GM21390 (cell line): Measurements from ENCODE around the gene PHACTR1.

Experiments used
- ATAC-seq: cut with Tn5 transposase; IDR thresholded peaks from one replicate; pipeline ENCODE4 v1.9.1; 2021; ENCODE audit not compliant: unreplicated experiment

Gene PHACTR1

DNA sequence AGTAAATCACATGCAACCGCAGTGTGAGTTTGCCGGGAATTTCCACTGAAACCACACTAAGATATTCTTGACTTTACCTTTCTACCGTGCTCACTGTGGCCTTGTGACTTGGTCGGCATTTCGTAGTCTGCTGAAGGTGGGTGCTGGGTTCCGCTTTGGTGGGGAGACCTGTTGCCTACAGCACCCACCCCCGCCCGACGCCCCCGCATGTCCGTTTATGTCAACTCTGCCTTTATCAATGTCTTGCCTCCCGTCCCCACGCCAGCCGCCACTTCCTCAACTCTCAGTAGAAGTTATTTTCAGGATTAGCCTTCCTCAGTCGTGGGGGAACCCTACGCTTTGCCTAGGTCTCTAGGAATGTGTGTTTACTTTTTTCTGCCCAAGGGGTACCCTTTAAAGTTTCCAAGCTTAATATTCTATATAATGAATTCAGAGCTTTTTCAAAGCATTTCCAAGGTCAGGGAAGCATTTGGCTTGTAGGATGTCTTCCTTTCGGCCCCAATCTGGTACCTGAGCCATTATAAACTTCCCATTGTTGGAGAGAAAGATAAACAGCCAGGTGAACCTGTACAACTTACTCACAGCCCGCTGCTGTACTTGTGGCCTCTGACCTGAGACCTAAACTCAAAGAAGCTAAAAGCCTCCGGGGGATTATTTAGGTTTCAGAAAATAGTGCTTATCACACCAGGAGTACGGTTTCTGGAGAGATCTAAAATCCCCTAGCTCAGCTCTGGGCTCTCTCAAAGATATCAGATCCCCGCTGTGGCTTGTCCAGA is 557.6 kb downstream of the PHACTR1 start:
- ATAC-seq = peak; percentile 43

DNA sequence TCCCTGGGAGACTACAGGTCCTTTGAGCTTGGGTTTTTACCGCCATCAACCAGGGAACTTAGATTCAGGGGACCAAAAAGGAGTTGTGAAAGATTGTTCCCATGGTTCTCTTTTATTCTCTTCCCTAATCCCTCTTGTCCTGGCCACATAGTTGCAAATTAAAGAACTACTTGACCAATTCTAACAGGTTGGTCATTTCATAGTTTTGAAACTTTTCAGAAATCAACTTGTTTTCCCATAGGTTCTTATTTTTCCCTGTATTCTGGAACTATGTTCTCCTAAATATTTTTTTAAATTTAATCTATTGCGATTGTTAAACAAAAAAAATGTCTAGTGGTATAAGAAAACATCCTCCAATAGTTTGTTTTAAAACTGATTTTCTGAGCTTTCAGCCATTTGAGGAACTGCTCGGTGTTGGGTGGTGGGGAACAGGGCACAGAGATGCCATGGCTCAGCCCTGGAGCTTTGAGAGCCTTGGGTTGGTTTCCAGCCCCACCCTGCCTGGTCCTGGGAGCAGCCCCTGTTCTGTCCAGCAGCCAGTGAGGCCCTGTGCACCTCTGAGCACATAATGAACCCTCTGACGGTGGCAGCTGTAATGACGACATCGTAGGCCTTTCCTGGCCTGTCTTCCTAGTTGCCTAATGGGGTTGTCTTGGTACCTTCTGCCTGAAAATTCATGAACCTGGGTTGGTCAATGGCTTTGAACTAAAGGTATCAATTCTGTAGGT is 558.3 kb downstream of the PHACTR1 start:
- no peak for ATAC-seq

DNA sequence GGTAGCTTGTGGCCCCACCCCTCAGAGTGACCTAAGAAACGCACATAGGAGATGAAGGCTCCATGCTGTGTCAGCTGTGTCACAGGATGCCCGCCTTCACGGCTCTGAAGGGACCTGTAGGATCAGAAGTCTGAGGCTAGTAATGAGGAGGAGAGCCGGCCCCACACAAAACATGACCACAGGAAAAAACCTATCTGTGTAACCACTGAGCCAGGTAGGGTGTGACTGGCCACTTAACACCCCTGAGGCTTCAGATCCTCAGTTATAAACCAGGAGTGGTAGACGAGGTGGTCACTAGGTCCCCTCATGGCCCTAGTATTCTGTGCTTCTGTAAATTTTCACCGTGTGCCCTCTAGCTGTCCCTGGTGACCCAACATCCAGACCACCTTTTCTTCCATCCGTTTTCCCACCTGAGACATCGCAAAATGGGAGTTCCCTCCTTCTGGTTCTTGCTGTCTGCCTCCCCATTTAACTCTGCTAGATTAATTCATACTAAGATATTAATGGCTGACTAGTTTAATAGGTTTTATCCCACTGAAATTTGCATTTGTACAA is 558.9 kb downstream of the PHACTR1 start:
- no peak for ATAC-seq

DNA sequence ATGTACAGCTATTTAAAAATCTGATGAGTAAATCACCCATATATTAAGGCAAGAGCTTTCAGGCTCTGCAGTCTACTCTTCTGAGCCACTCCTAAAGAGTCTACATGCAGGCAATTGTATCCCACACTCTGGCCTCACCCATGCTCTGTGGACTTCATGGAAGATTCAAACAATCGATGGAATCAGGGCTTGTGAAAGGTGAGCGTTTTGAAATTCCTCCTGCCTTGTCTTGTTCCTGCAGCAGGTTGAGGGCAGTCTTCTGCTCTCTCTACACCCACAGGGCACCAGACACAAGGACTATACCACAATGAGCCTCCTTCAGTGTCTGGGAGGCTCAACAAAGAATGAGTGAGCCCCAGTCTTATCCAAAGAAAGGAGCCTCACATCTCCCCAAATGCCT is 560.7 kb downstream of the PHACTR1 start:
- no peak for ATAC-seq

DNA sequence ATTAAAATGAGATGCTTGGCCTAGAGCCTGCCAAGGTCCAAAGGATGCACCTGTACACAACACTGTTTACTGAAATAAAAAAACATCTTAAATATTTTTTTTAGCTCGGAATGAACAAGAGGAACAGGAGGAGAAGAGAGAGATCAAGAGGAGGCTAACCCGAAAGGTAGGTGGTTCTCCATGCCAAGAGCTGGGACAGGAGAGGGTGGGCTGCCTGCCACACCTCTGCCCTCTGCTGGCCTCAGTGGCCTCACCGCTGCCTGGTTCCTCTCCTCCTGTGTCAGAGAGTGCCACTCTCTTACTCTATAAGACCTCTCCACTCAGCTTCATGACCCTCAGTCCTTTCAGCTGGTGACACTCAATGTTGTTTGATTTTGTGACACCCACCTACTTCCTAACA is 561.6 kb downstream of the PHACTR1 start:
- ATAC-seq = no peak

DNA sequence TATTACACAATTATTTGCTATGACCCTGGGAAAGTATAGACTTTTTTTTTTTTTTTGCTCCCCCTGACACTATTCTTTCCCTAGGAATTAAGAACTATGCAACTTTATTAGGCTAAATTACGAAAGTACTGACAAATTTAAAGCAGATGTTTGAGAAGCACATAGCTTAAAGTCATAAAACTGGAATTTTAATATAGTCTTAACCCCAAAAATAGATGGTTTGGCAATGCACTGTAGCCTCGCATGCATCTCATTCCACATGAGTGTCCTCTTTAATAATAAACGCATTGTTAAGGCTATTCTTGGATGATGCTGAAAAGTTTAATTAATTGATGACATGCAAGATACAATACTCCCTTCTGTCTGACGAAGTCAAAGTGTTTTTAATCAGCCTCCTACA is 562.4 kb downstream of the PHACTR1 start:
- no peak for ATAC-seq

DNA sequence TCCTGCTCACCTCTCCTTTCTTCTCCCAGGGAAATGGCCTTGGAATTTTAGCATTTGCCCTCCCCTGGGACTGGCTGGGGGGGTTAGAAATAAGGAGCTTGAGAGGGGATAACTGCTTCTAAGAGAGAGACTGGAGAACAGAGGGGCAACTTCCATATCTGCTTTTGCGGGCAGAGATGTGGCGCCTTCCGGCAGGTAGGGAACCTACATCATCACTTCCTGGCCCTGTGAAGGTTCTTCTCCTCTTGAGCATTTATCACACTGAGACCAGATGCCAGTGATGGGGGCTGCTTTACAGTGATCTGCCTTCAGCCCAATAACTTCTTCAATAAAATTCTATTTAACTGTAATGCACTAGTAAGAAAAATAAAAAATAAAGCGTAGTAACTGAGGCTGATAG is 563.7 kb downstream of the PHACTR1 start:
- ATAC-seq = no peak

DNA sequence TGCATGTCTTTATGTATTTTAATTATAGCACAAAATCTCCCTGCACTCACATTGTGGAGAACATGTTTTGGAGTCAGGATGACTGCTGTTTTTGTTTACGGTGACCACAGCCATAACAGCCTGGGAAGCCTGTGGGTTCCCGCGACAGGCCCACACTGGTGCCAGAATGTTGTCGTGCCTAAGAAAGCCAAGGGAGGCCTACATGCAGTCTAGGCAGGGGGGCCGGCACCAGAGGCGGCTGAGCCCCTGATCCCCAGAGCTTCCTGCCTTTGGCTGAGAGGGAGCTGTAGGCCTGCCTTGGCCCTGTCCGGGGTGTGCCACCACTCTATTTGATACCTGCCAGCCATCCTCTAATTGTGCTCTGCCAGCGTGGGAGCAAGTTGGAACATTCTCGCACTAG is 565.1 kb downstream of the PHACTR1 start:
- ATAC-seq = no peak

DNA sequence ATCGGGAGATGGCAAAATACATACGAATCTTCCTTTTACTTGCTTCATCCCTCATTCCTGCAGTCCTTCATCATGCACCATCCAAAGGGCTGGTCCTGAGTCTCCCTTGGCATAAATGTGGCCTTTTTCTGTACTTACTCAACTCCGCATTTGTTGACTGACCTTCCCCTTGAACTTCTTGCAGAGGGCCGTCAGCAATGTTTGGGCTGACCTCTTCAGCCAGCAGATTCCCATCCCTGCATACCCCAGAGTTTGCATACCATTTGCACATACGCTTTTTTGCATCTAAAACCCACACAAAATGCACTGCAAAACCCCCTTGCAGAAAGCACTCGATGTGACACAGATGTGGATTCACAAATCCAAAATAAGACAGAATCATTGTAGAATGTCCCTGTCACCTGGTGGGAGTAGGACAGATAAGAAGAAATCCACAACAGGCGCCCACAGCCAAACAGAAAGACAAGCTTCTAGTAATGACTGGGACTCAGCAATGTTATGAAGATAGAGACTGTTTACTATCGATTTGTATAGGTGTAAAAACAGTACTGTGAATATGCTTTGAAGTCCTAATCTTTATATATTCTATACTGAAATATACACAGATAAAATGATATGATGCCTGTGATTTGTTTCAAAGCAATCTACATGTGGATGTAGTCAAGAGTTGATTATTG is 566.0 kb downstream of the PHACTR1 start:
- ATAC-seq = no peak

DNA sequence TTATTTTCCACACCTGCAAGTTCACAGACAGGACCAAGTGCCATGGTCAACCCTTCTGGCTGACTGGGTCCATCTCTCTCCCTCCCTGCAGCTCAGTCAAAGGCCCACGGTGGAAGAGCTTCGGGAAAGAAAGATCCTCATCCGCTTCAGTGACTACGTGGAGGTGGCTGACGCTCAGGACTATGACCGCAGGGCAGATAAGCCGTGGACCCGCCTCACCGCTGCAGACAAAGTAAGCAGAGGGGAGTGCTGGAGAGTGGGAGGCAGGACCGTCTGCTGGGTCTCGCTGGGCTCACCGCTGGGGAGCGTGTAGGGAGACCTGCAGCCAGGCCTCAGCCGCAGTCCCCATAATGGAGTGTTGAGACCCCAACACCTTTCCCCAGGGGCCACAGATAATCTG is 566.8 kb downstream of the PHACTR1 start:
- ATAC-seq = no peak

DNA sequence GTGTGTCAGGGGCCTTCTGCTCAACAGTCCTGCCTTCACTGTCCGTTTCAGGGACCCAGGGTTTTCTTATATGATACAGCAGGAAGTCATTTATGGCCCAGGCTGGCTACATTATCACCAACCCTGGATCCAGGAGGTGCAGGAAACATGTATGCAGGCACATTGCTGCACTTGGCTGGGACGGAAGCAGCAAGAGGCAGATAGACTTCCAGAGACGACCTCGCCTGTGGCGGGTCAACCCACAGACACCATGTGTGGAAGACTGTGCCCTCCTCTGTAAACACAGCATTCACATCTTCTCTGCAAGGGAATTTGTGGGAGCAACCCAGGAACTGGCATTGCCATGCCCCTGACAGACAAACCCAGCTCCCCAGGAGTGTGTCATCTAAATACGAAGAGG is 568.1 kb downstream of the PHACTR1 start:
- ATAC-seq = no peak

DNA sequence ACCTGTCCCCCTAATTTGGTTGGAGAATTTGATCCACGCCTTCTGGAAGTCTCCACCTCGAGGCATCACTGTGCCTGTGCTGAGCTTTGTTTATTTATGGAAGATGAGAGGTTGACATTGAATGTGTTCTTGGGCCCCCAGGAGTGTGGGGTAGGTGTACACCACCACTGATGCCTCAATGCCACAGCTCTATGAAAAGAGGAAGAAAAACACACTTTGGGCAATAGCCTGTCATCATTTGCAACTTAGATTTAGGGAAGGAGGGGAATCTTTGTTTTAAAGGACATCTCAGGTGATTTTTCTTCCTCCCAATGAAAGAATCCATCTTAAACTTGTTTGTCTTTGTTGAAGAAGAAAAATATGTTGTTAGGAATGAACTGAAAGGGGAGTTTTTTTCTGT is 569.1 kb downstream of the PHACTR1 start:
- ATAC-seq = no peak

DNA sequence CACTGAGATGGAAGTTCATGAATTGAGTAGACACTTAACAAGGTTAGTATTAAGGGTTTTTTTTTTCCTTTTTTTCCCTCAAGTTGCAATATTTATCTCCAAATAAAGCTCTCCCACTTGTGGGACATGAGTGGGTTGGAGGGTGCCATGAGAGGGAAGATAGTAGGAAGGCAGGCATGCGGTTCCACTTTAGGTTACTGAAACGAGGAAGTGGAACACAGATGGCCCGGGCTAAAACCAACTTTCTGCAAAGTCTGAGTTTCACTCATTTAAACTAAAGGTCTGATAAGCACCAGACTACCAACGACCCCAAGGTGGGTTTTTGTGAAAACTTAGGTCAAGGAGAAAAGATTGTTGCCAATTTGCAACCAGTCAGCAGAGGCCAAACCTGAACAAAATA is 569.6 kb downstream of the PHACTR1 start:
- no peak for ATAC-seq

DNA sequence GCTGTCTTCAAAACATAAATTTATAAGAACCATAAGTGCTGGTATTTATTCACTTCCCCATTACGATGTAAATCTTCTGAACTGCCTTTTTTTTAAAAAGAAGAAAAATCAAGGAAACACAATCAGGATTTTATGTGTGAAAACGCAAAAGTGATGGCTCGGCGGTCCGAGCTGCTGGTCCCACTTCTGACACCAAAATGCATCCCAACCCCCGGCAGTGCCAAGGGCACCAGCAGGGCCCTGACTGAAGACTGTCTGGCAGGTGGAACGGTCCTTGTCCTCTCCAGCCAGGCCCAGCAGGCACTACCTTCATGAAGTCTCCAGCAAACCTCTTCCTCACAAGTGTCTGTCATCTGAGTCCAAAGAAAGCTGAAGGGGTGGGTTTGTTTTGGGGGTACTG is 570.5 kb downstream of the PHACTR1 start:
- ATAC-seq = no peak

DNA sequence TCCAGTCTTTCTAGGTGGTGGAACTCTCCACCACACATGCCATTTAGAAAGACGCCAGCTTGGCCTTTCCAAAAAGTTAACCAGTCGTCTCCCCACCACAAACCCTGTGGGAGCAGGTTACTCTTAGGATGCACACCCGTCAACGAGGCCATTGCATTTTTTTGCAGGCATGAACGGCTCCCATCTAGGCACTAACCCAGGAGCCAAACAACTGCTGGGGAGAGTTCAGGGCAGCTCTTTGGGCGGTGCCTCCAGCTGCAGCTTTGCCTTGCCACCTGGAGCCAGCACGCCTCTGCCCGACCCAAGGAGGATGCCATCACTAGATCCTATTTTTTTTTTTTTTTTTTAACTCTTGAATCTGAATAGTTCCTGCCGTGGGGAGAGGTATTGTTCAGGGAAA is 571.9 kb downstream of the PHACTR1 start:
- no peak for ATAC-seq

DNA sequence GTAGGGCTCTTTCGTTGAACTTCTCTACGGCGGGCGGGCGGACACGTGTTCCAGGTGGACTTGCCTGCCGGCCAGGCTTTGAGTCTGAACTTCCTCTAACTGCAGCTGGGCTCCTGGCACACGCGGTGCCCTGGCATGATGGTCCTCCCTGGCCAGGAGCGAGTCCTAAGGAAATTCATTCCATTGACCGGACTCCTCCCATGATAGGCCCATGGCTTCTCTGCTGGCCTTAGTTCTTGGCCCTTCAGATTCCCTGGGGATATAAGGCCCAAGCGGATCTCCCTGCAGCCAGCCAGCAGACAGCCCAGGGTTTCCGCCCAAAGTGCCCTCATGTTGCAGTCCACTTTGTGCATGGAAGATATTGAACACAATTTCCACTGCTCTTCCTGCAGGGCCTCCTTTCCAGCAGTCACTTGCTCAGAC is 572.4 kb downstream of the PHACTR1 start:
- ATAC-seq = no peak

DNA sequence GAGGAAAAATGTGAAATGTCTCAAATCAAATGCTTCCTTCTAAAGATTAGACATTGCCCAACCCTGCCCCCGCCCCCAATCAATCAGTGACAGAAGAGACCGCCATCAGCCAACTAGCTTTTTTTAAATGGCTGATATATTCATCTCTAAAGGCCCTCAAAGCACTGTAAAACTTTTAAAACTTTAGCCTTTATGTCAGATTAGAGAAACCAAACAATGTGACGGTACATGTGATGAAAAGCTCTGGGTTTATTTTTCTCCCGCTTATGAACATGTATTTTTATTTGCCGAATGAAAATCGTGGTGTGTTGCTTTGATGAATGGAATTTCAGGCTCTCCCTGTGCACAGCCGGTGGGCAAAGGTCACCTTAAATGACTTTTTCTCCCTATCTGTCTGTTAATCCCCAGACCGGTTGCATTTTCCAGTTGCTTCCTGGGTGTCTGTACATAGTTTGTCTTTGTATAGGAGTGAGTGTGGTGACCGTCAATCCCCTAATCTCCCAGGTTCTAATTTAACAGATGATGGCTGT is 573.3 kb downstream of the PHACTR1 start:
- ATAC-seq = no peak

DNA sequence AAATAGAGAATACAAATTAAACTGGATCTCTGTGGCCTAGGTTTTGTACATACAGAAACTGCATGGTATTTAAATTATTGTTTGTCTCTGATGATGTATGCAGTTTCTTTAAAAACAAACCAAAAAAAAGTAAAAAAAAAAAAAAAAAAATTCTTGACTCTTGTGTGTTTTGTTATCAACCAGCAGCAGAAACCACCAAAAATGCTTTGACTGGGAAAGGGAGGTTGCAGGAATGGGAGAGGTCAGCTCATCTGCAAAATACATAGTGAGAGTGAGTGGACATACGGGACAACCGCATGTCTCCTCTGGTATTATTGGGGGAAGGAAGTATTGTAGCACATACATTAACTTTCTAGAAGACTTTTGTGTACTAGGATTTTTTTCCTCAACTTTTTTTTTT is 573.8 kb downstream of the PHACTR1 start:
- ATAC-seq = no peak

DNA sequence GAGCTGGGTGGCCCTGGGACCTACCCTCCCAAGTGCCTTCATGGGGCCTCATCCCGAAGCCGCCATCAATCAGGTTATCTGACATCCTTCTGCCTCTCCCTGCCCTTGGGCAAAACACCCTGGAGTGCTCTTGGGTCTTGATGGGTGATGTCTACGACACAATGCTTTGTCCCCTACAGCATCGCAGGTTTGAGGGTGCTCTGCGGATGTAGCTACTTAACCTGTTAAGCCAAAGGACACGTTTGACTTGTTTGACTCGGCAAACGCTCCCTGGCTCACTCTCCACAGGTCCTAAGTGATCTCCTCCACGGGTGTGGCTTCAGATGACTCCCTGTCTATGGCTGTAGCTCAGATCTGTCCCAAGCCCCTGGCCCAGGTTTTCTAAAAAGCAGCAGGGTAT is 576.2 kb downstream of the PHACTR1 start:
- ATAC-seq = no peak

DNA sequence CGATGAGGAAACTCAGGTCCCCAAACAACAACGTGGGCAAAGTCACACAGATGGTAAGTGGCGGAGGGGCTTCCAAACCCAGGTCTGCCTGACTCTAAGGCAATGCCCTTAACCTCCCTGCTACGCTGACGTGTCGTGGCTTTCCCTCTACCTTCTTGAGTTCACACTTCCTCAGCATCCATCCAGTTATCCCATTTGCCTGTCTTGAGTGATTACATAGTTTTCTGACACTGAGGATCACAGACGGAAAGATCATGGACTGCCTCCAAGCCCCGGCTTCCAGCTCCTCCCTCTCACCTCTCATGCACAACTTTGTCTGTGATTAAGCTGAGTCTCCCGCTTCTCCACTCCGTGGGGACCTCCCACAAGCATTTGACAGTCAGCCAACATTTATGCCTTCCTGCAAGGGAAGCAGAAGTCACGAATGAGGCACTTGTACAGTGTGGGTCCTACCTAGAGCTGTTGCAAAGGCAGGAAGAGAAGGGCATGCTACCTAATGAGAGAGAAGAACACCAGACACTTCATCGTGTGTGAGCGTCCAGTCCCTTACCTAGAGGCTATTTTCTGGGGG is 578.0 kb downstream of the PHACTR1 start:
- no peak for ATAC-seq

DNA sequence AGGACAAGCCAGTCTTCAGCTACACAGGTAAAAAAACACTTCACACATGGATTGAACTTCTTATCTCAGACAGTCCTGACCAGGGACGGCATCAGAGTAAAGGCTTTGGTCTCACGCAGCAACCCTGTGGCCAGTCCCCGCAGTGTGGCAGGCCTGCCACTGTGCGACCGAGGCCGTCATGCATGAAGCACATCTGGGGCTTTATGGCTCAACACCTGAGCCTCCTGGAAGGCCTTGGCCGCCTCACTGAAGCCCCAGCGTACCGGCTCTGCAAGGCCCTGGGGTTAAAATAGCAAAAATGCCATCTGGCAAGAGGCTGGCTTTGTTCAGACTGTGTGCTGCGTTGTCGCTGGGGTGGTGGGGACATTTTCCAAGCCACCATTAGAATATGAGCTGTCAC is 579.0 kb downstream of the PHACTR1 start:
- no peak for ATAC-seq
